Uterus (tissue), 2 donors: ENCODE results near the gene FANCL.

Experiments used
- POLR2A ChIP-seq, 2 donors: fragments of 450-650 bp; IDR thresholded peaks; one replicate each; pipeline ENCODE4 v1.6.1; 2016; ENCODE audit warnings: antibody characterized with exemption in 2 of 2, mild to moderate bottlenecking in 1 of 2, moderate library complexity in 1 of 2
- TF ChIP-seq, protein P1 (sequence below), 4 experiments: fragments of 200-600 bp in 2 of 4; fragments of 450-650 bp in 2 of 4; sonication (generic) in 2 of 4; IDR thresholded peaks; one replicate each; pipeline ENCODE4 v1.5.1; 2016 to 2019; ENCODE audit warnings: antibody characterized with exemption in 4 of 4, mild to moderate bottlenecking in 2 of 4, moderate library complexity in 1 of 4

DNA sequence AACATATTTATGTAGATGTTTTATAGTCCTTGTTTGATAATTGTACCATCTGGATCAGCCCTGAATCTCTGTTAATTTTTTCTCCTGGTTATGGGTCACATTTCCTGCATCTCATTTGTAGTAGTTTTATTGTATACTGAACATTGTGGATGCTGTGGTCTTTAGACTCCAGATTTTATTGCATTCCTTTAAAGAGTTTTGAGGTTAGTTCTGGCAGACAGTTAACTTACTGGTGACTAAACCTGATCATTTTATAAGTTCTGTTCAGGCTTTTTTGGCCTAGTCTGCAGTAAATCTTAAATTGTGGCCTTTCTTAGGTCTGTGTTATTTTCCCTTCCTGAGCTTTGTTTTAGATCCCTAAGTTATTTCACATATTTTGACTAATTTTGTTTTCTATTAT is 84.3 kb downstream of the FANCL start:
- TF ChIP-seq, protein P1, sequence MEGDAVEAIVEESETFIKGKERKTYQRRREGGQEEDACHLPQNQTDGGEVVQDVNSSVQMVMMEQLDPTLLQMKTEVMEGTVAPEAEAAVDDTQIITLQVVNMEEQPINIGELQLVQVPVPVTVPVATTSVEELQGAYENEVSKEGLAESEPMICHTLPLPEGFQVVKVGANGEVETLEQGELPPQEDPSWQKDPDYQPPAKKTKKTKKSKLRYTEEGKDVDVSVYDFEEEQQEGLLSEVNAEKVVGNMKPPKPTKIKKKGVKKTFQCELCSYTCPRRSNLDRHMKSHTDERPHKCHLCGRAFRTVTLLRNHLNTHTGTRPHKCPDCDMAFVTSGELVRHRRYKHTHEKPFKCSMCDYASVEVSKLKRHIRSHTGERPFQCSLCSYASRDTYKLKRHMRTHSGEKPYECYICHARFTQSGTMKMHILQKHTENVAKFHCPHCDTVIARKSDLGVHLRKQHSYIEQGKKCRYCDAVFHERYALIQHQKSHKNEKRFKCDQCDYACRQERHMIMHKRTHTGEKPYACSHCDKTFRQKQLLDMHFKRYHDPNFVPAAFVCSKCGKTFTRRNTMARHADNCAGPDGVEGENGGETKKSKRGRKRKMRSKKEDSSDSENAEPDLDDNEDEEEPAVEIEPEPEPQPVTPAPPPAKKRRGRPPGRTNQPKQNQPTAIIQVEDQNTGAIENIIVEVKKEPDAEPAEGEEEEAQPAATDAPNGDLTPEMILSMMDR (IDR thresholded peaks at IDR 0.05) = no peak
- TF ChIP-seq POLR2A (IDR thresholded peaks at IDR 0.05) = no peak
